Astrocyte (in vitro differentiated cells and primary cell): ENCODE measurements around the gene SDHC.

Source experiments
- EZH2 ChIP-seq: IDR thresholded peaks from 2 replicates; pipeline ENCODE4 v1.6.1; 2012; ENCODE audit warnings: mild to moderate bottlenecking, low read length, inconsistent platforms; ENCODE audit not compliant: insufficient read depth
- TF ChIP-seq, protein P1 (sequence below): IDR thresholded peaks from 2 replicates; pipeline ENCODE4 v1.5.1; 2011; ENCODE audit warnings: low read depth, mild to moderate bottlenecking, inconsistent platforms, low read length, moderate library complexity; ENCODE audit not compliant: insufficient read depth

DNA sequence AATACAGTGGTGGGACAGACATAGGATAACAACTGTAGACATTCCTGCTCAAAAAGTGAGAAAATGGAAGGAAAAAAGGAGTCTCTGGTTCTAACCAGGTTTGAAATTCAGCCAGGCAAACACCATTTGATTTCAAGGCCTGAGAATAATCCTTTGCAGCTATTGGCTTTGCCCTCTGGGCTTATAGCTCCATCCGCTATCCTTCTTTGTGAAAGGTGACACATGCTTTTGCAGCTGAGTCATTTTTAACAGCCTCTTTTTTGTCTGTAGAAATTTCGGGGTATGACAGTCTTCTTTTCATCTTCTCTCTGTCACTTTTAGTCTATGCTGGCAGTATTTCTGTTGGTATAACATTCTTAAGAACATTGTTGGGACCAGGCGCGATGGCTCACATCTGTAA is 16.2 kb downstream of the SDHC start:
- TF ChIP-seq, protein P1, sequence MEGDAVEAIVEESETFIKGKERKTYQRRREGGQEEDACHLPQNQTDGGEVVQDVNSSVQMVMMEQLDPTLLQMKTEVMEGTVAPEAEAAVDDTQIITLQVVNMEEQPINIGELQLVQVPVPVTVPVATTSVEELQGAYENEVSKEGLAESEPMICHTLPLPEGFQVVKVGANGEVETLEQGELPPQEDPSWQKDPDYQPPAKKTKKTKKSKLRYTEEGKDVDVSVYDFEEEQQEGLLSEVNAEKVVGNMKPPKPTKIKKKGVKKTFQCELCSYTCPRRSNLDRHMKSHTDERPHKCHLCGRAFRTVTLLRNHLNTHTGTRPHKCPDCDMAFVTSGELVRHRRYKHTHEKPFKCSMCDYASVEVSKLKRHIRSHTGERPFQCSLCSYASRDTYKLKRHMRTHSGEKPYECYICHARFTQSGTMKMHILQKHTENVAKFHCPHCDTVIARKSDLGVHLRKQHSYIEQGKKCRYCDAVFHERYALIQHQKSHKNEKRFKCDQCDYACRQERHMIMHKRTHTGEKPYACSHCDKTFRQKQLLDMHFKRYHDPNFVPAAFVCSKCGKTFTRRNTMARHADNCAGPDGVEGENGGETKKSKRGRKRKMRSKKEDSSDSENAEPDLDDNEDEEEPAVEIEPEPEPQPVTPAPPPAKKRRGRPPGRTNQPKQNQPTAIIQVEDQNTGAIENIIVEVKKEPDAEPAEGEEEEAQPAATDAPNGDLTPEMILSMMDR: no peak
- no peak for TF ChIP-seq EZH2
